Endothelial cell of hepatic sinusoid (primary cell): ENCODE data around the gene GNAL.
"Not testable (repeated sequence)": the region's sequence is repeated elsewhere in the genome, so short reads cannot be mapped to it uniquely, and the experiment has no call there.

Experiments used
- in situ Hi-C: cut with HindIII; loops from 2 replicates; pipeline ENCODE4 v1.10.0; 2017; ENCODE audit warnings: low sequenced_read_pairs

GNAL gene

DNA sequence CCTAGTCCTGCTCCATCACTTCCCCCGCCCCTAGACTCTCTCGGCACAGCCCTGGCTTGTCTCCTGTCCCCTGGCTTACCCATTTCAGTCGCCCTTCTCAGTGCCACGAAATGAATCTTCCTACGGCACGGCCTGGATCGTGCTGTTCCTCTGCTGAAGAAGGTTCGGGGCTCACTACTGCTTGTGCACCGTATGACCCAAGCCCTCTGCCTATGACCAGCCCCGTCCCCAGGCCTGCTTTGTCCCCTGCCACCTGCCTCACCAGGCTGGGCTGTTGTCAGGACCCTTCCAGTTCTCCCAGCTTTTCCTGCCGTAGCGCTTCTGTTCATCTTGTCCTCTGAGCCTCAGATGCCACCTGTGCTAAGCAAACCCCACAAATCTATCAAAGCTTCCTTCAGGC lies 176.0 kb downstream of the GNAL start:
- in situ Hi-C loops, result no loop called here

DNA sequence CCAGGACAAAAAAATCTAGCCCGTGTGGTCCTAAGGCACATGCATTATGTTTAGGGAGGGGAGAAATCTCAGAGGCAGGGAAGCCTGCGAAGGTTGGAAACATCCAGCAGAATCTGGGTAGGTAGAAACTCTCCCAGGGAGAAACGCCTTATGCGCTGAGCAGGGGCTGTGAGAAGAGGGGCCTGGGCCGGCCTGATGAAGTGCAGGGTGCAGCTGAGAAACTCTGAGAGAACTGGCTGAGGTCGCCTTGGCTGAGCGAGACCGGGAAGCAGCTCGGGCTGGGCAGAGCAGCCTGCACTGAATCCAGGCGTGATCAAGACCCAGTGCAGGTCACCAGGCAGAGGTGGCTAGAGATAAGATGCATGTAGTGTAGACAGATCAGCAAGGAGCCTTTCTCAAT lies 177.3 kb downstream of the GNAL start:
- in situ Hi-C loops, result no loop called here

DNA sequence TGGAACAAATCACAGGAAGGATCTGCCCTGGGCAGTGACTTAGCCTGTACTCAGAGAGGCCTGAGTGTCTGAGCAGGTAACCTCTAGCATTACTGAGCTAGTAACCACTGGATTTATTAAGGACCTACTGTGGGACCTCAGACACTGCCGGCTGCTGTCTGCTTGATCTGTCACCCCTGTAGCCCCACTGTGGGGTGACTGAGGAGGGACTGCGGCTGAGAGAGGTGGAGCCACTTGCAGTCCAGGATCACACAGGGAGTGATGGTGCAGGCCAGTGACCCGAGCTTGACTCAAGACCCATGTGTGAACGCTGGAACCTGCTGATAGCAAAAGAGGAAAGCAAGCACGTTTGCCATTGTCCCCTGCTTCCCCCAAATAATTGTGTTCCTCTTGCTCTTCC lies 177.7 kb downstream of the GNAL start:
- in situ Hi-C loops, result no loop called here

DNA sequence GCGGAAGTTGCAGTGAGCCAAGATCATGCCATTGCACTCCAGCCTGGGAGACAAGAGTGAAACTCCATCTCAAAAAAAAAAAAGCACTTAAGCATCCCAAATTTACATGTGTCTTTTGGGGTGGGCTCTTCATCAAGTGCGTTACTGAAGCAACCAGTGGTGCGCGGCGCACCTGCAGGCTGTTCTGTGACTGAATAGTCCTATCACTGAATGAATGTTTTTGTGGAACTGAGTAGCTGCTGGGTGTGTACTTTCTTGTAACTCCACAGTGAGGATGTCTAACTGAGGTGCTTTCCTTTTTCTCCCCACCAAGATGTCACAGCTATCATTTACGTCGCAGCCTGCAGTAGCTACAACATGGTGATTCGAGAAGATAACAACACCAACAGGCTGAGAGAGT lies 179.2 kb downstream of the GNAL start:
- in situ Hi-C loops, result no loop called here

DNA sequence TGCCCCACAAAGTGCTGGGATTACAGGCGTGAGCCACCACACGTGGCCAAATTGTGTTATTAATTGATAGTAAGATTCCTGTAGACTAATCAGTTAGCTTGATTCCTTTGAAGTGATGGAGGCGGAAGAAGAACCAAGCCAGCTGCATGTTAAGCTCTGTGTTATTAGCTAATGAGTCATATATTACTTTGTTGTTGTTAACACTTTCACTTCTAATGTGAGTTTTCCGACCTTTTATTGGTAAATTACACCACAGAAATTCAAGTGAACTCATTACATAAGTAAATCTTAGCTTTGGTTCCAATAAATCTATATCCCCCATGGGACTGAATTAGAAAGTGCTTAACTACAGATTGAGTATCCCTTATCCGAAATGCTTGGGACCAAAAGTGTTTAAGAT lies 182.4 kb downstream of the GNAL start:
- in situ Hi-C loops, result no loop called here

DNA sequence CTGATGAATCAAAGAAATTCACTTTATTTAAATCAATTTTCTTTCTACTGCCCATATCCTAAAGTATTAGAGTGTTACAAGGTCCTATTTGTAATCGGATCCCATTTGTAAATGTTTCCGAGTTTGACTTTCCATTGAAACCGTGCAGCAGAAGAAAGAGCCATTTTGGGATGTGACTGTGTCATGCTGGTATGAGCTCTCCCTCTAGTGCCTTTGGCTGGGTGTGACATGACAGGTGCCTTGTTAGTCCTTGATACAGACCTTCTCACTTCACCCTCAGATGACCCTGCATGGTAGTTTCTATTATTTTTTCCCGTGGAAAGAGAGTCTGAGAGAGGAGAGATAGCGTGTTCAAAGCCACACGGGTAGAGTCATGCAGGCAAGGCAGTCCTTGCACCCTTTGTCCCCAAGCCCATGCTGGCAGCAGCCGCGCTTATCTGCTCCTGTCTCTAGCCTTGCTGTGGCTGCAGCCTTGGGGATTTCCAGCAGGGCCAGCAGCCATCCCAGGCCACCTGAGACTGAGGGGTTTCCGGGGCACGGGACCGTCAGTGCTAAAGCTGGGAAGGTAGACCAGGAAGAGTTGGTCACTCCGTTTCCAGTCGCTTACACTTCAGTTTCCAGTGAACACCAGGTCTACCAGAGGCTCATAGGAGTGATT lies 183.5 kb downstream of the GNAL start:
- in situ Hi-C loops, result no loop called here

DNA sequence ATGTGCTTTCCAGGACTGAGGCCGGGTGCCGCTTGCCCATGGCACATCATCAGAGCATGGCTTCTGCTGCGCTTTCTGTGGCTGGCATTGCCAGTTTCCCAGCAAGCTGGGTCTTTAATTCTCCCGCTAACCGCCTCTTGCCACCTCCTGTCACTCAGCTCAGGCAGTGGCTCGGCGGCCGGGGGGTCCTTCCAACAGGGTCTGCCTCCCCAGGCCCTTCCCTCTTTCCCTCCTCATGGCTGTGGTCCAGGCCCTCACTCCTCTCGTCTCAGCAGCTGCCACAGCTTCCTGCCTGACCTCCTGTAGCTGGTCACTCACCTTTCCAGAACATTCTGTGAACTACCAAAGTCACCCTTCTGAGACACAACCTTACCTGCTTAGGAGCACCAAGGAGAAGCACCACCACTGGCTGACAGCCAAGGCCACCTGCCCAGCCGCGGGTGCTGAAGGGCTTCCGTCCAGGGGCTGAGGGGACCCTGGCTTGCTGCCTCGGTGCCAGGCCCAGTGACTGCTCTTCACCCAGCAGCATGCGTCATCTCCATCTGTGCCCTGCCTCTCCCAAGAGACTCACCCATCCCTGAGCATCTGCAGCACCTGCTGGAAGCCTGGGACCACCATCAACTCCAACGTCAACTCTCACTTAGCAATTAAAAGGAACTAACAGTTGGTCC lies 184.7 kb downstream of the GNAL start:
- in situ Hi-C loops, result no loop called here

DNA sequence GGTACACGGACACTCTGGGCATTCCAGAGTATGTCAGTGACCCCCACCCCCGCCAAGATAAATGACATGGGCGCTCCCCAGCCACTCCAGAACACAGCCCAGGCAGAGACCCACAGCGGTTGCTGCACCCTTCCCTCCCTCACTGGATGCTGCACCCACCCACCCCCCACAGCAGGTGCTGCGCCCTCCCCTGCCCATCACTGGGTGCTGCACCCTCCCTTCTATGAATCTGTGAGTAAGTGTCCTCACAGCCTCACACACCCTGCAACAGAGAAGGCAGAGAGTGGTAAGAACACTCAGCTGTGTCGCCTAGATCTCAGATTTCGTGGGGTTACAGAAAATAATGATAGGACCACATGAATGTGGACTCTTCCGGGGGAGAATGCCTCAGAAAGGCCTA lies 185.6 kb downstream of the GNAL start:
- in situ Hi-C loops, result no loop called here

DNA sequence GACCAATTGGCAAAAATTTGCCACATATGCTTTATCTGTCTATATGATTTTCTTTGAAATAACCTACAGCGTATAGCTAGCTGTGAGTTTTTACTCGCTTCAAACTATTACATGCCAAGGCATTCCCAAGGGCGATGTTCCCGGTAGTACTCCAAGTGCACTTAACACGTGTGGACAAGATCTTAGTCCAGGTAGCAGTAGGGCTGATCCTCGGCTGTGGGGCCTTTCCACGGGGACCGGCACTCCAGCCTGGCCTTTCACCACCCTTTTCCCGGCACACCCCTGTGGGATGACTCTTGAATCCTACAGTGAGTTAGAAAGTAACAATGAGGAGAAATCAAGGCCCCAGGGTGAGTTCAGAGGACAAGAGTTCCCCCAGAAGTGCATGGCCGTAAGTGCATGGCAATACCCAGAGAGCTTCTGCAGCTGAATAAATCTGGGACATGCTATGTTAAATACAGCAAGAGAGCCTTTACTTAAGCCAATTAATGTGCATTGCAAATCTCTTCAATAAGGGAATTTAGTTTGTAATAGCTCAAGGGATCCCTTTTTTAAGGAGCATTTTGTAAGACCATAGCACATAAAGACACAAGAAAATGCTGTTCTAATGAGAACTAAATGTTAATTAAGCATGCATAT lies 188.6 kb downstream of the GNAL start:
- in situ Hi-C loops, result no loop called here

DNA sequence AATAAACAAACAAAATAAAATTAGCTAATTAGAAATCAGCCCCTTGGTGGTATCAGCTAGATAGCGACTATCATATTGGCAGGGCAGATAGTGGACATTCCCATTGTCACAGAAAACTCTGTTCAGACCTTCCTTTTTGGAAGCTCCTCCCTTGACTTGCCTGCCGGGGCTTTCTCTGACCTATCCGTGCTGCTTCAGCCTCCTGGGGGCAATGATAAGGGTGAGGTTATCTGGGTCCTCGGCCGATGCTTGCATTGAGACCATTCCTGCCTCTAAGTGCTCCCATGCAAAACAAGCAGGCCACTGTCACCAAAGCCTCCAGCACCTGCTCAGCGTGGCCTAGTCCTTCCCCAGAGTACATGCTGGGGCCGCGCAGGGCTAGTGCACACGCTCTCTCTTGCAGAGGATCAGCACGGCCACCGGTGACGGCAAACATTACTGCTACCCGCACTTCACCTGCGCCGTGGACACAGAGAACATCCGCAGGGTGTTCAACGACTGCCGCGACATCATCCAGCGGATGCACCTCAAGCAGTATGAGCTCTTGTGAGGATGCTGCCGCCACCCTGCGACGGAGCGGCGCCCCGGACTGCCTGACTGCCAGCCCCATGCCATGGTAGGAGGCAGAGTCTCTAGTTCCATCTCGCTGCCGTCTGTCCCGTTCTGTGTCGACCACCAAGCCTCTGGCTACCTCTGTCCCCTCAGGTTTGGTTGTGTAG lies 191.7 kb downstream of the GNAL start:
- in situ Hi-C loops, result no loop called here

DNA sequence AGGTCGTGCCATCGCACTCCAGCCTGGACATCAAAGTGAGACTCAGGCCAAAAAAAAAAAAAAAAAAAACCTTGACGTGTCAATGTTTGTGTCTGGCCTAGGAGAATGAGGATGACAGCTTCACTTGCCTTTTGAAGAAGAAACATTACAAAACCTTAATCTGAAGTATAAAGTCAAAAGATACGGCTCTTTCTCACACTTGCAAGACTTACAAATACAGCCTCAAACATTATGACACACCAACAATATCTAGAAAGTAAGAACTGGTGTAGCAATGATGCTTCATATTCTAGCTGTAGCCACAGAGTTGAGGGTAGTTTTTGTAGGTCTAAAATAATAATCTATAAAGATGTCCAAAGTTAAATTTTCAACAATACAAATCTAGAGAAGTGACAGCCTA lies 193.6 kb downstream of the GNAL start:
- in situ Hi-C loops, result no loop called here

DNA sequence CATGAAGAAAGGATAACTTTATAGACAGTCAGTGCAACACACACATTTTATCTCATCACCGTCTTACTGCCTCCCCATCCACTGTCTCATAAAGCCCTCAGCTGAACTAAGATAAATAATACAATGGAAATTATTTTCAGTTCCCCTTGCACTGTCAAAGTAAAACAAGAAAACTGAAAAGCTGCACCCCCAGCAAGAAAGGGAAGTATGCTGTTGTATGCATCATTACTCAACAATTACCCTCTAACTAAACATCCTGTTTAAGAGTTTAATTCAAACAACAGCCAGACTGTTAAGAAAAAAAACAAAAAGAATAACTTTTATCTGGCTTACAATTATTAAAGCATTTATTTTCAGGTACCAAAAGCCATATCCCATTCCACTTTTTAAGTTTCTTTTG lies 194.1 kb downstream of the GNAL start:
- in situ Hi-C loops, result no loop called here

DNA sequence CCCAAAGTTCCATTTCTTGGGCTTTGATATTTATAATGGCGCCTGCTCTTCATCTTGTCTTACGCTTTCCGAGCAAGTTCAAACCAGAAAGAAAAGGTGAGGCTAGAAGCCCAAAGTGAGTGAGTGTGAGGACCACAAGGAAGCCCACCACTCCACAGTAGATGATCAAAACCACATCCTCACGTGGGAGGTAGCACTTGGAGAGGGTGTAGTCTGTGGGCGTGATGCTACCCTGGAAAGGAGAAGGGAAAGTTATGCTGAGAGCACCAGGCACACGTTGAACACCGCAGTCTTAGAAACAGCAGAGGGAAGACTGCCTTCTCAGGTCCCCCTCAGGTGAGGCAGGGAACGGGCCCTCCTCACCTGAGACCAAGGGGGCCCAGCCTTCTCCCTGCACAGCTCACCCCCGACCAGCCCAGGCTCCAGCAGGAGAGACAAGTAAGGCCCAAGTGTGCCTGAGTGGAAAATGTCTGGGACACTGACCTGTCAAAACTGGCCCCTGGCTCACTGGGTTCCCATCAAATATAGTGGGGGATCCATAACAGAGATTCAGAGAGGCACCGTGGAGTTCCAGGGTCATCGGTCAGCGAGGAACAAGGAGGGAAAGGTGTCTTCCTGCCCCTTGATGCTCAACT lies 195.4 kb downstream of the GNAL start:
- in situ Hi-C loops, result no loop called here

DNA sequence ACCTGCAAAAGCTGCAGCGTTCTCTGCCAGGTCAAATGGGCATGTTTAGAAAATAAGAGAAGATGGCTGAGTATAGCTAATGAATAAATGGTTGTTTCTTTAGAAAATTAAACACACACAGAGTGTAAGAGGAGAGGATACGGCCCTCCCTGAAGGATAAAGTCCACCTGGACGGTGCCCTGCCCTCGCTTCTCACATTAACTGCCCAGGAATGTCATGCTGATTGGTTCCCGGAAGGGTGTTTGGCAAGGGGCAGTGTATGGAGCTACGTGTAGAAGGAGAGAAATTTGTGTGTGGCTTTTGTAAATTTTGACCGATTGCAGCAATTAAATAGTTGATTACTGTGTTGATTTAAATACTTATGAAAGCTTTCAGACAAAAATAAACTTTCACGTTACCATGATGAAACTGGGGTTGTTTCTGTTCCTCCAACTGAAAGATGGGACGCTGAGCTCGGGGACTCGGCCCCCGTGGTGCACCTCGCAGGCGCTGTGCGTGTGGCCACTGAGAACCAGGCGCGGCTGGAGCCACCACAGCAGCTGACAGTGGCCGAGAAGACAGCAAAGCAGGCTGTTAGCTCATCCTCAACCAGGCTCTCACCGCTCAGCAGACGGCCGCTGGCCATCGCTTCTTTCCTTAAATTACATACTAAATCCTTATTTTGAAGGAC lies 196.3 kb downstream of the GNAL start:
- in situ Hi-C loops, result no loop called here

DNA sequence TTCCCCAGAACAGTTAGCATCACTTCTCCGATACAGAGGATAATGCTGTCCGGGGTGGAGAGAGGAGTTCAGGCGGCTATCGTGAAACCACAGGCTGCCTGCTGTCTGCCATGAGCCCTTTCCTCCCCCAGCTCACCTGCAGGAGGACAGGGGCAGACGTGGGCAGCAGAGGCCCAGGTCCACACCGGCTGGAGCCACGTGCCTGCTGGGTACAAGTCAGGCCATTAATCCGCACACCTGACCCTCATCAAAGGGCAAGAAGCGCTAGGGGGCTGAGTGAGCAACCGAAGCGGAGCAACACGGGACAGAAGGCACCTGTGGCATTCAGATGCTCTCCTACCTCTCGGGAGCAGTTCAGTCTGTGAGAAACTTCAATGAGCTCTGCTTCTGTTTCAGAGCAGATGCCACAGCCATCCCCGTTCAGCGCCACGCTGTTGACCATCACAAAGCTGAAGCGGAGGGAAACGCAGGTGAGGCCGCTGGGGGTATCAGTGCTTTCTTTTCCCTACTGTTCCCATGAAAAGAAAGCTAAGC lies 197.6 kb downstream of the GNAL start:
- in situ Hi-C loops, result no loop called here

DNA sequence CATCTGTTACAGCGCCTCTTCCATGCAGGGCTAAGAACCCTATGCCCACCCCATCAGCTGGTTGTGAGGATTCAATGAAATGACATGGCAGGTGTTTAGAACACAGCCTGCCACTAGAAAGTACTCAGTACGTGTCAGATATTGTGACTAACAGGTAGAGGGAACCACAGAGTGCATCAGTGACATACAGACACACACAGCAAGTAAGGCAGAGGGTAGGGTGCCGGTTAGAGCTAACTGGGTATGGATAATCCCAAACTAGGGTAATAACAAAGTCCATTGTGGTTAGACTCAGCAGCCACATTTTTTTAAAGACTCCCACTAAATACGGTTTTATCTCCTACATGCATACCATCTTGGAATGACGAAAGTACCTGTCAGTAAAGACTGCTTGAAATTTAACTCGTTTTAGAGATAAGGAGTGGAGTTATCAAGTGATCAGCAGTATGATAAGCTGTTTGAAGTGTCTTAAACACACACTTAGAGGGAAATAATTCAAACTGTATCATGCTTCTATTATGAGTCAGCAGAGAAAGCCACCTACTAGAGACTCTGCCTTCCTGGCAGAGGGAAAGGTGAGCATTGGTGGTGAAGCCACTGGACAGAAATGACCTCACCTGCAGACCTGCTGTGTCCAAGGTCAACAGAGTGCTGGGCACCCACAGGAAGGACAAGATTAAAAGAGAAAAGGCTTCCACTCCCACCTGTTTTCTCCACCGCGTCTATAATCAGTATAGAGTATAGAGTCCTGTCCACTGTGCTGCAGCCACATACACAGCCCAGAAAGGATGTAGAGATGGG lies 198.5 kb downstream of the GNAL start:
- in situ Hi-C loops, result no loop called here

DNA sequence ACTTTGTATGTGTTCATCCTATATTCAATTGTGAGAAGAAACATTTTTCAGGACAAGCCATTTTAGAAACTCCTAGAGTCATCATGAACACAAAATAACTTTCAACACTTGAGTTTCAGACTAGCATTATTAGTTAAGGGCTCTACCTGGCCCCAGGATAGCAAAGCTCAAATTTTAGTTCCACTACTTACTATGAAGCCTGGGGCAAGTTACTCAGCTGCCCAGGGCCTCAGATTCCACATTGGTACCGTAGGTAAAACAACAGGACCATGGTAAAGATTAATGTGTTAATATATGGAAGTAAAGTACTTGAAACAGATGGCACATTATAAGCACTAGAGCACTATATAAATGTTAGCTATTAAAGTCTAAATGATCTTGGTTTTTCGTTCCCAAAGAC lies 199.7 kb downstream of the GNAL start:
- in situ Hi-C loops, result no loop called here

DNA sequence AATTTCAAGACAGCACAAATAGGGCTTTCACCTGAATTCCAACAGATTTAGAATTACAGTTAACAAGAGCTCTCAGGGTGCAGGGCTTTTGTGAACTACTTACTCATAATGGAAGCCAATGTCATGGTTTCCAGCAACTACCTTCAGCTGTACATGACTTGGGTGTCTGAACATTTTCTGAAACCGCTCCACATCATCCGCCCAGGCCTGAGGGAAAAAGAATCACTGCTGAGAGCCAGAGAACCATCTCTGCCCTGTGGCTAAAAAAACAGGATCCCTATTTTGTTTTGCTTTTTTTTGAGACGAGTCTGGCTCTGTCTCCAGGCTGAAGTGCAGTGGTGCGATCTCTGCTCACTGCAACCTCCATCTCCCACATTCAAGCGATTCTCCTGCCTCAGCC lies 200.2 kb downstream of the GNAL start:
- in situ Hi-C loops, result no loop called here

DNA sequence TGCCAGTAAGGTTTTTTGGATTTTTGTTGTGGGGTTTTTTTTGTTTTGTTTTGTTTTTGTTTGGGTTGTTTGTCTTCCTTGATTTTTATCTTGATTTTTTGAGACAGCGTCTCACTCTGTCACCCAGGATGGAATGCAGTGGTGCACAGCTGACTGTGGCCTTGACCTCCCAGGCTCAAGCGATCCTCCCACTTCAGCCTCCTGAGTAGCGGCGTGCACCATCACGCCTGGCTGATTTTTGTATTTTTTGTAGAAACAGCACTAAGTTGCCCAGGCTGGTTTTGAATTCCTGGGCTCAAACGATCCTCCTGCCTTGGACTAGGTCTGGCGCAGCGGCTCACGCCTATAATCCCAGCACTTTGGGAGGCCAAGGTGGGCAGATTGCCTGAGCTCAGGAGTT lies 202.7 kb downstream of the GNAL start:
- in situ Hi-C loops, result no loop called here

DNA sequence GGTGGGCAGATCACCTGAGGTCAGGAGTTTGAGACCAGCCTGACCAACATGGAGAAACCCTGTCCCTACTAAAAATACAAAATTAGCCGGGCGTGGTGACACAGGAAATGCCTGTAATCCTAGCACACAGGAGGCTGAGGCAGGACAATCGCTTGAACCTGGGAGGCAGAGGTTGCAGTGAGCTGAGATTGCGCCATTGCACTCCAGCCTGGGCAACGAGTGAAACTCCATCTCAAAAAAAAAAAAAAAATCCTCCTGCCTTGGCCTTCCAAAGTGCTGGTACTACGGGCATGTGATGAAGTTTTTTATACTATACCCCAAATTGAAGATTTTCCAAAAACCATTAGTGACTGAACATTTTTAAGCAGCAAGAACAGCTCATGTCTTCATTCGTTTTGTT lies 203.4 kb downstream of the GNAL start:
- in situ Hi-C loops, result not testable (repeated sequence)
